OCI-LY1 (cell line): Measurements from ENCODE around the gene PAWR.
A peak's percentile ranks its signal among the peaks of the same experiment; 100 is the strongest.

ENCODE experiments used
- H2AFZ ChIP-seq: fragments of 200-600 bp; sonication (generic), shearing (Covaris generic); 2 replicates; pipeline ENCODE4 v1.6.0; 2014; ENCODE audit warnings: antibody characterized with exemption, mild to moderate bottlenecking, low read length
- H3F3A ChIP-seq: fragments of 200-600 bp; sonication (generic), shearing (Covaris generic); 2 replicates; pipeline ENCODE4 v1.6.0; 2014; ENCODE audit warnings: mild to moderate bottlenecking, antibody characterized with exemption, low read length, moderate library complexity; ENCODE audit not compliant: insufficient read depth
- H3K27ac ChIP-seq: fragments of 200-600 bp; sonication (generic); 2 replicates; pipeline ENCODE4 v1.5.1; 2014; ENCODE audit warnings: low read length, mixed run types, mild to moderate bottlenecking, low read depth; ENCODE audit not compliant: poor library complexity, severe bottlenecking
- H3K27me3 ChIP-seq: fragments of 200-600 bp; sonication (generic); 2 replicates; pipeline ENCODE4 v1.6.0; 2014; ENCODE audit warnings: antibody characterized with exemption, mild to moderate bottlenecking, low read length, moderate library complexity; ENCODE audit not compliant: insufficient read depth
- H3K36me3 ChIP-seq: fragments of 200-600 bp; sonication (generic); 2 replicates; pipeline ENCODE4 v1.6.1; 2014; ENCODE audit warnings: mild to moderate bottlenecking, antibody characterized with exemption, low read length, moderate library complexity, mixed read lengths; ENCODE audit not compliant: insufficient read depth
- H3K4me1 ChIP-seq: fragments of 200-600 bp; sonication (generic); 2 replicates; pipeline ENCODE4 v1.5.1; 2014; ENCODE audit warnings: mild to moderate bottlenecking, low read length, moderate library complexity; ENCODE audit not compliant: insufficient read depth, severe bottlenecking
- H3K4me2 ChIP-seq: fragments of 200-600 bp; sonication (generic), shearing (Covaris generic); 2 replicates; pipeline ENCODE4 v1.6.1; 2014; ENCODE audit warnings: low read length
- H3K4me3 ChIP-seq: fragments of 200-600 bp; sonication (generic); 2 replicates; pipeline ENCODE4 v1.5.1; 2014; ENCODE audit warnings: low read length, low read depth, mild to moderate bottlenecking, mixed read lengths; ENCODE audit not compliant: poor library complexity, severe bottlenecking
- H3K79me2 ChIP-seq: fragments of 200-600 bp; shearing (Covaris generic); 2 replicates; pipeline ENCODE4 v1.6.1; 2016; ENCODE audit warnings: mixed run types, low read length, mixed read lengths; ENCODE audit not compliant: insufficient read depth
- H3K9ac ChIP-seq: fragments of 200-600 bp; sonication (generic), shearing (Covaris generic); 2 replicates; pipeline ENCODE4 v1.6.1; 2014; ENCODE audit warnings: mild to moderate bottlenecking, low read length, mixed read lengths
- H3K9me2 ChIP-seq: fragments of 200-600 bp; sonication (generic), shearing (Covaris generic); 2 replicates; pipeline ENCODE4 v1.6.1; 2014; ENCODE audit warnings: low read depth, mild to moderate bottlenecking, low read length, mixed read lengths
- H3K9me3 ChIP-seq: fragments of 200-600 bp; shearing (Covaris generic); 2 replicates; pipeline ENCODE4 v1.6.1; 2014; ENCODE audit warnings: low read length, mixed read lengths
- H4K20me1 ChIP-seq: fragments of 200-600 bp; sonication (generic), shearing (Covaris generic); 2 replicates; pipeline ENCODE4 v1.6.0; 2016; ENCODE audit warnings: mild to moderate bottlenecking, low read length; ENCODE audit not compliant: insufficient read depth
- EZH2 ChIP-seq: fragments of 200-600 bp; sonication (generic), shearing (Covaris generic); IDR thresholded peaks from 2 replicates; pipeline ENCODE4 v1.8.0; 2017; ENCODE audit warnings: borderline replicate concordance, mixed run types, mild to moderate bottlenecking, antibody characterized with exemption, low read length, moderate library complexity, mixed read lengths
- TF ChIP-seq, protein P1 (sequence below): fragments of 200-600 bp; sonication (generic), shearing (Covaris generic); IDR thresholded peaks from 2 replicates; pipeline ENCODE4 v1.5.1; 2017; ENCODE audit warnings: mild to moderate bottlenecking, antibody characterized with exemption, low read length, moderate library complexity, mixed read lengths

PAWR gene

DNA sequence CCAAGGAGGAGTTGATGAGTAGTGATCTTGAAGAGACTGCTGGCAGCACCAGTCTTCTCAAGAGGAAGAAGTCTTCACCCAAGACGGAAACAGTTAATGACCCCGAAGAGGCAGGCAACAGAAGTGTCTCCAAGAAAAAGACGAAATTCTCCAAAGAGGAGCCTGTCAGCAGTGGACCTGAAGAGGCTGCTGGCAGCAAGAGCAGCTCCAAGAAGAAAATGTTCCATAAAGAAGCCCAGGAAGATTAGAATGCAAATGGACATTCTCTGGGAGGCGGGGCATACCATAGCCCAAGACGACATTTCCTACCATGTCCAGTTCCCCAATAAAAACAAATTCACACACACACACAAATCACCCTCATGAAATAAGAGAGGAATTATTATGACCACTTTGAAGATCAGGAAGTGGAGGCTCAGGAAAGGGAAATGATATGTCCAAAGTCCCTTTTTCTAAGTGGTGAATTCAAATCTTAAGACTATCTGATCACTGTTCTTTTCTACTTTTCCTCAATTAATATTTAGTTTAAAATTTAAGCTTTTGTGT lies 131.8 kb downstream of the PAWR start:
- Histone ChIP-seq H4K20me1 (no peaks in the 10 kb centered on the region), H3K4me1 (peaks cover 7% of the 10 kb centered on the region), H3K27me3 (no peaks in the 10 kb centered on the region), H3K4me3 (no peak overlapping the region), H3K9ac (no peak overlapping the region), H3K4me2 (no peak overlapping the region), H3K9me2 (no peaks in the 10 kb centered on the region), H3K36me3 (peaks cover 19% of the 10 kb centered on the region), H3K9me3 (no peaks in the 10 kb centered on the region), H3K79me2 (no peaks in the 10 kb centered on the region), H3K27ac (no peak overlapping the region), H3F3A (no peaks in the 10 kb centered on the region), H2AFZ (no peak overlapping the region)
- no peak for TF ChIP-seq EZH2
- TF ChIP-seq, protein P1, sequence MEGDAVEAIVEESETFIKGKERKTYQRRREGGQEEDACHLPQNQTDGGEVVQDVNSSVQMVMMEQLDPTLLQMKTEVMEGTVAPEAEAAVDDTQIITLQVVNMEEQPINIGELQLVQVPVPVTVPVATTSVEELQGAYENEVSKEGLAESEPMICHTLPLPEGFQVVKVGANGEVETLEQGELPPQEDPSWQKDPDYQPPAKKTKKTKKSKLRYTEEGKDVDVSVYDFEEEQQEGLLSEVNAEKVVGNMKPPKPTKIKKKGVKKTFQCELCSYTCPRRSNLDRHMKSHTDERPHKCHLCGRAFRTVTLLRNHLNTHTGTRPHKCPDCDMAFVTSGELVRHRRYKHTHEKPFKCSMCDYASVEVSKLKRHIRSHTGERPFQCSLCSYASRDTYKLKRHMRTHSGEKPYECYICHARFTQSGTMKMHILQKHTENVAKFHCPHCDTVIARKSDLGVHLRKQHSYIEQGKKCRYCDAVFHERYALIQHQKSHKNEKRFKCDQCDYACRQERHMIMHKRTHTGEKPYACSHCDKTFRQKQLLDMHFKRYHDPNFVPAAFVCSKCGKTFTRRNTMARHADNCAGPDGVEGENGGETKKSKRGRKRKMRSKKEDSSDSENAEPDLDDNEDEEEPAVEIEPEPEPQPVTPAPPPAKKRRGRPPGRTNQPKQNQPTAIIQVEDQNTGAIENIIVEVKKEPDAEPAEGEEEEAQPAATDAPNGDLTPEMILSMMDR, result no peak

DNA sequence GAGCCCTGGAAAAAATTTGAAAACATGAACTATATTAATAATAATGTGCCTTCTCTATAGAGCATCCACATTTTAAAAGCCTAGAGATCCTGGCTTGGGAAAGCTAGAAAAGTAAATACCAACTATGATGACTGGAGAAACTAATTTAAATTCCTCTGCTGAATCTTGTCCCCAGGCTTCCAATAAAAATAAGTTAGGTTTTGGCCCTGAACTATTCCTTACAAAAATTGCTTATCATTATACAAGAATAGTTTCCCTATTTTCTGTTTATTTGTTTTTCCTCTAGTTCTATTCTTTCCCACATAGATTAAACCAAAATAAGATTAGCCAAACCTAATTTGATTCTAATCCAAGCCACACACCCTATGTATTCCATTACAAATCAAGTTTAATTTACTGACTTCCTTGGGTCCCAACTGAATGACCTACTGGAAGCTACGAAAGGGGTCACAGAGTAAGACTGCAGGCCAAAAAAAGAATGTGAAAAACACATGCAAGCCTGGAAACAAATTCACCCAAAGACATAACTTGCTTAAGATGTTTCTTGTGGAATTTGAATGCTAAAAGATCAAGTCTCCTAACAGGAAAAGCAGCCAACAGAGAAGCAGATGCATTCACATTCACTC lies 133.0 kb downstream of the PAWR start:
- H3K27ac ChIP-seq, result no peak overlapping the region
- TF ChIP-seq EZH2, result no peak
- TF ChIP-seq, protein P1, result no peak
- H3K4me1 ChIP-seq, result peaks cover 7% of the 10 kb centered on the region
- H3K9me3 ChIP-seq, result no peaks in the 10 kb centered on the region
- H3K9ac ChIP-seq, result no peak overlapping the region
- H3K36me3 ChIP-seq, result peaks cover 22% of the 10 kb centered on the region
- no peaks in the 10 kb centered on the region for H3K79me2 ChIP-seq
- H3F3A ChIP-seq, result no peaks in the 10 kb centered on the region
- no peak overlapping the region for H3K4me2 ChIP-seq
- H2AFZ ChIP-seq, result no peak overlapping the region
- H4K20me1 ChIP-seq, result no peaks in the 10 kb centered on the region
- H3K9me2 ChIP-seq, result no peaks in the 10 kb centered on the region
- no peak overlapping the region for H3K4me3 ChIP-seq
- no peaks in the 10 kb centered on the region for H3K27me3 ChIP-seq

DNA sequence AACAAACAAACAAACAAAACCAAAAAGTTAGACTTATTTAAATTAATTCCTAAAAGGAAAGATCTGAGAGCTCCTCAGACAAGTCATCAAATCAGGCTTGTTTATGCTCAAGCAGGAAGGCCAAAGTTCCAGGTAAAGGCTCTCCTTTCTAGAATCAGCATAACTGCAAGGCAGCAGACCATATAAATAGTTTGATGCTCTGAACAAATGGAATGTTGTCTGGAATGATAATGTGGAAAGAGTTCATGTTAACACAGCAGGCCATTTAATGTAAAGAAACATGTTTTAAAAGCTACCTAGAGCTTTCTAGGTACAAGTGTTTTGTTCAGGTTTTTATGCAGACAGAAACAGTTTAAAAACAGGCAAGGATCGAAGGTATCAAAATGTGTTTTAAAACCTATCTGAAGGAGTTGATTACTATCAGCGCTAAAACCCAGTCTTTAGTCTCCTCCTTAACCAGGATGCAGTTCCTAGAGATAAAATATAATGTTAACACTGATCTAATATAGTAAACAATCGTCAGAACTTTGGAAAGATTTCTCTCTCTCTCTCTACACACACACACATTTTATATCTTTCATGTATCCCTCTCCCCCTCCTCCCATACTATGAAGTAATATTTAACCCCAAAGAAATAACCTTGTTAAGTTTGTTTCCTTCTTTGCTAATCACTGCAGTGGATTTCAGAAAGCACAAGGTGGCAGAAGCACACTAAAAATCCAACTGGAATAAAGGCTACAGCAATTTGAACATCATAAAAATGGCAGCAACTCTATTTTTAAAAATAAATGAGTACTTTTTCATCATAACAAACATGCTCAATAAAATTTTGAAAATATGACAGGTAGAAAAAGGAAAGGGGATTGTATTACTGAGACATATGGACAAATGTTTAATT lies 135.5 kb downstream of the PAWR start:
- no peaks in the 10 kb centered on the region for H3K9me2 ChIP-seq
- H3K9me3 ChIP-seq, result no peaks in the 10 kb centered on the region
- no peak overlapping the region for H3K27ac ChIP-seq
- no peaks in the 10 kb centered on the region for H4K20me1 ChIP-seq
- peaks cover 22% of the 10 kb centered on the region for H3K36me3 ChIP-seq
- H3F3A ChIP-seq, result no peaks in the 10 kb centered on the region
- no peak overlapping the region for H2AFZ ChIP-seq
- H3K4me3 ChIP-seq, result no peak overlapping the region
- H3K27me3 ChIP-seq, result no peaks in the 10 kb centered on the region
- peaks cover 7% of the 10 kb centered on the region for H3K4me1 ChIP-seq
- no peak overlapping the region for H3K9ac ChIP-seq
- no peak overlapping the region for H3K4me2 ChIP-seq
- TF ChIP-seq, protein P1, result peak; percentile 53; the same call in 1 of the 2 replicates
- TF ChIP-seq EZH2, result no peak
- no peaks in the 10 kb centered on the region for H3K79me2 ChIP-seq
